WTC11 (cell line): ENCODE results near the gene AK5. TPM values are rescaled to one million over a fixed set of nuclear protein-coding genes. Genes with fewer than 3 reads are reported as not detected.

Experiments
- ATAC-seq: fragments of 200-7000 bp; cut with Tn5 transposase; 2 replicates; pipeline ENCODE4 v1.10.0; 2021; ENCODE audit warnings: mild to moderate bottlenecking, moderate library complexity
- CTCF ChIA-PET: fragments of 300-600 bp; sonication (Branson Sonifier 250); formaldehyde crosslinking; loops from one replicate; lab custom pipeline; 2021; ENCODE audit warnings: antibody characterized with exemption; lab: Charles Lee
- POLR2A ChIA-PET: fragments of 350-600 bp; sonication (Branson Sonifier 250); formaldehyde crosslinking; loops from one replicate; lab custom pipeline; 2021; ENCODE audit warnings: antibody characterized with exemption; lab: Charles Lee
- DNase-seq: peaks from one replicate; pipeline ENCODE4 v3.0.0; 2021; ENCODE audit warnings: low spot score
- H3K27ac Mint-ChIP-seq: 2 replicates; pipeline ENCODE4 v1.8.0; 2021; ENCODE audit warnings: mixed read lengths
- H3K27me3 Mint-ChIP-seq: 2 replicates; pipeline ENCODE4 v1.8.0; 2021; ENCODE audit warnings: low read depth, mild to moderate bottlenecking, moderate library complexity, mixed read lengths
- H3K36me3 Mint-ChIP-seq: 2 replicates; pipeline ENCODE4 v1.8.0; 2021; ENCODE audit warnings: mixed read lengths
- H3K4me1 Mint-ChIP-seq: 2 replicates; pipeline ENCODE4 v1.8.0; 2022; ENCODE audit warnings: mixed read lengths
- H3K4me3 Mint-ChIP-seq: 2 replicates; pipeline ENCODE4 v1.8.0; 2021; ENCODE audit warnings: mild to moderate bottlenecking, moderate library complexity, mixed read lengths
- H3K9me3 Mint-ChIP-seq: 2 replicates; pipeline ENCODE4 v1.8.0; 2021; ENCODE audit warnings: mixed read lengths
- ELF4 ChIP-seq: sonication (generic); formaldehyde crosslinking; IDR thresholded peaks from 2 replicates; pipeline ENCODE4 v1.8.1; 2022; ENCODE audit warnings: low read depth, mild to moderate bottlenecking, moderate library complexity, missing genetic modification reagents
- EMX1 ChIP-seq: fragments of 250-450 bp; sonication (Bioruptor Pico); IDR thresholded peaks from 2 replicates; pipeline ENCODE4 v1.8.0; 2021; ENCODE audit warnings: mild to moderate bottlenecking
- FOXK1 ChIP-seq: sonication (generic); formaldehyde crosslinking; IDR thresholded peaks from 2 replicates; pipeline ENCODE4 v1.8.0; 2022; ENCODE audit warnings: mild to moderate bottlenecking, moderate library complexity, missing genetic modification reagents
- JAZF1 ChIP-seq: fragments of 250-450 bp; sonication (Bioruptor Pico); IDR thresholded peaks from 2 replicates; pipeline ENCODE4 v1.9.0; 2021; ENCODE audit warnings: moderate library complexity, mild to moderate bottlenecking, inconsistent platforms
- KAT7 ChIP-seq: sonication (generic); formaldehyde crosslinking; IDR thresholded peaks from 2 replicates; pipeline ENCODE4 v1.8.1; 2023; ENCODE audit warnings: missing genetic modification reagents, mild to moderate bottlenecking, borderline replicate concordance
- NFYB ChIP-seq: sonication (generic); formaldehyde crosslinking; conservative IDR thresholded peaks from 2 replicates; pipeline ENCODE4 v1.8.0; 2022; ENCODE audit warnings: low read depth, missing genetic modification reagents
- NR1H2 ChIP-seq: sonication (generic); formaldehyde crosslinking; IDR thresholded peaks from 2 replicates; pipeline ENCODE4 v1.9.0; 2021; ENCODE audit warnings: mild to moderate bottlenecking, moderate library complexity, missing genetic modification reagents
- PRRX2 ChIP-seq: fragments of 250-450 bp; sonication (Bioruptor Pico); IDR thresholded peaks from 2 replicates; pipeline ENCODE4 v1.8.0; 2021; ENCODE audit warnings: mild to moderate bottlenecking
- TCF7 ChIP-seq: sonication (generic); formaldehyde crosslinking; IDR thresholded peaks from 2 replicates; pipeline ENCODE4 v1.8.0; 2022; ENCODE audit warnings: mild to moderate bottlenecking, low read depth, missing genetic modification reagents, moderate library complexity
- TEAD1 ChIP-seq: sonication (generic); formaldehyde crosslinking; IDR thresholded peaks from 2 replicates; pipeline ENCODE4 v1.8.0; 2022; ENCODE audit warnings: mild to moderate bottlenecking, missing genetic modification reagents
- ZNF232 ChIP-seq: sonication (generic); formaldehyde crosslinking; IDR thresholded peaks from 2 replicates; pipeline ENCODE4 v1.8.0; 2022; ENCODE audit warnings: mild to moderate bottlenecking, missing genetic modification reagents
- ZNF416 ChIP-seq: fragments of 250-450 bp; sonication (Bioruptor Pico); IDR thresholded peaks from 2 replicates; pipeline ENCODE4 v1.9.0; 2021; ENCODE audit warnings: mild to moderate bottlenecking, inconsistent platforms
- total RNA-seq: library from RNA; stranded (reverse); gene quantifications from 3 replicates; pipeline ENCODE4 v1.2.3, GENCODE V29; 2021
- TF ChIP-seq, protein P1 (sequence below): fragments of 250-450 bp; sonication (Bioruptor Pico); IDR thresholded peaks from 2 replicates; pipeline ENCODE4 v2.1.2; 2022; ENCODE audit warnings: mild to moderate bottlenecking, moderate library complexity
- TF ChIP-seq, protein P2 (sequence below): fragments of 250-450 bp; sonication (Bioruptor Pico); IDR thresholded peaks from 2 replicates; pipeline ENCODE4 v1.9.0; 2021; ENCODE audit warnings: mild to moderate bottlenecking
- TF ChIP-seq, protein P3 (sequence below): sonication (generic); formaldehyde crosslinking; IDR thresholded peaks from 2 replicates; pipeline ENCODE4 v1.8.1; 2022; ENCODE audit warnings: mild to moderate bottlenecking, missing genetic modification reagents, moderate library complexity, borderline replicate concordance
- TF ChIP-seq, protein P4 (sequence below): fragments of 250-450 bp; sonication (Bioruptor Pico); IDR thresholded peaks from 2 replicates; pipeline ENCODE4 v1.9.0; 2021; ENCODE audit warnings: mild to moderate bottlenecking, borderline replicate concordance
- TF ChIP-seq, protein P5 (sequence below): sonication (generic); formaldehyde crosslinking; IDR thresholded peaks from 2 replicates; pipeline ENCODE4 v1.8.1; 2022; ENCODE audit warnings: low read depth, missing genetic modification reagents, borderline replicate concordance
- TF ChIP-seq, protein P6 (sequence below): sonication (generic); formaldehyde crosslinking; IDR thresholded peaks from 2 replicates; pipeline ENCODE4 v1.8.1; 2022; ENCODE audit warnings: mild to moderate bottlenecking, moderate library complexity, missing genetic modification reagents
- TF ChIP-seq, protein P7 (sequence below): sonication (generic); formaldehyde crosslinking; conservative IDR thresholded peaks from 2 replicates; pipeline ENCODE4 v1.8.1; 2023; ENCODE audit warnings: mild to moderate bottlenecking, low read depth, missing genetic modification reagents, moderate library complexity

Gene AK5
- total RNA-seq, 1 experiment from 2014 or later = 3.0 TPM

DNA sequence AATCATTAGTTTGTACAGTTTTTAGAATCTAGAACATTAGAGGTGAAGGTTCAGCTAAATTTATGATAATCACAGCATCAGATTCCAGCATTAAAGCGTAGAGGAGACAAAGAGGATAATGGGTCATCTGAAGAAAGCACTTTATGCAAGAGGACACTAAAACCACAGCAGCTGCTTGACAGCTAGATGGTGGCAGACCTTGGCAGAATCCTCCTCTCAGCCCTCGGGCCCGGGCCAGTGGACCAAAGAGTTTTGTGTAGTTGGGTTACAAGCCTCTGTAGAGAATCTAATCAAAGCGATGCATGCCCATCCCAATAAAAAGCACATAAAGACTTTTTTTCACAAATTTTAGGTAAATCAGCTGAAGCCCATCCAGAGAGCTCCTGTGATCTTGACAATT is 59.4 kb downstream of the AK5 start (continued):
- TF ChIP-seq, protein P1, sequence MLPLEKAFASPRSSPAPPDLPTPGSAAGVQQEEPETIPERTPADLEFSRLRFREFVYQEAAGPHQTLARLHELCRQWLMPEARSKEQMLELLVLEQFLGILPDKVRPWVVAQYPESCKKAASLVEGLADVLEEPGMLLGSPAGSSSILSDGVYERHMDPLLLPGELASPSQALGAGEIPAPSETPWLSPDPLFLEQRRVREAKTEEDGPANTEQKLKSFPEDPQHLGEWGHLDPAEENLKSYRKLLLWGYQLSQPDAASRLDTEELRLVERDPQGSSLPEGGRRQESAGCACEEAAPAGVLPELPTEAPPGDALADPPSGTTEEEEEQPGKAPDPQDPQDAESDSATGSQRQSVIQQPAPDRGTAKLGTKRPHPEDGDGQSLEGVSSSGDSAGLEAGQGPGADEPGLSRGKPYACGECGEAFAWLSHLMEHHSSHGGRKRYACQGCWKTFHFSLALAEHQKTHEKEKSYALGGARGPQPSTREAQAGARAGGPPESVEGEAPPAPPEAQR (CRISPR knock-in tag) = no peak
- TF ChIP-seq ZNF232 (CRISPR knock-in tag) = no peak

DNA sequence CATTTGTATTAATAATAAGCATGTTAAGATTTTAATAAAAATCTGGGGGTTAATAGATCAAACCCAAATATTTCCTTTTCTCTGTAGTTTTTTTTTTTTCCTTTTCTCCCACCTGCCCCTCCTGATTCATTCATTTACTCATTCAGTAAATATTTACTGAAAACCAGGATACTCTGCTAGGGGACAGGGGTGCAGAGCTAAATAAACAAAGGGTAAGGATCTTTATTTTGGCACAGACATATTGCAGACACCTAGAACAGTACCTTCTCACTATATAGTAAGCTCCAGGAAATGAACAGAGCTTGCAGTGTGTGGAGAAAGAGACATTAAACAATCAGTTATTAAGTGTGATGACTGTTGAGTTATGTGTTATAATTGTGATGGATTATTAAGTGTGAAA is 60.9 kb downstream of the AK5 start:
- no peak overlapping the region for H3K4me3 Mint-ChIP-seq
- no peak for DNase-seq
- no peaks in the 10 kb centered on the region for H3K36me3 Mint-ChIP-seq
- no peaks in the 10 kb centered on the region for H3K9me3 Mint-ChIP-seq
- no peak for ATAC-seq
- no peak overlapping the region for H3K27ac Mint-ChIP-seq
- TF ChIP-seq NR1H2 (CRISPR knock-in tag) (no peak), EMX1 (CRISPR knock-in tag) (no peak), KAT7 (CRISPR knock-in tag) (no peak), TCF7 (CRISPR knock-in tag) (no peak), FOXK1 (CRISPR knock-in tag) (no peak), ZNF416 (no peak), TEAD1 (CRISPR knock-in tag) (no peak), PRRX2 (CRISPR knock-in tag) (no peak)
- TF ChIP-seq, protein P2, sequence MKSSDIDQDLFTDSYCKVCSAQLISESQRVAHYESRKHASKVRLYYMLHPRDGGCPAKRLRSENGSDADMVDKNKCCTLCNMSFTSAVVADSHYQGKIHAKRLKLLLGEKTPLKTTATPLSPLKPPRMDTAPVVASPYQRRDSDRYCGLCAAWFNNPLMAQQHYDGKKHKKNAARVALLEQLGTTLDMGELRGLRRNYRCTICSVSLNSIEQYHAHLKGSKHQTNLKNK = no peak
- TF ChIP-seq, protein P3, sequence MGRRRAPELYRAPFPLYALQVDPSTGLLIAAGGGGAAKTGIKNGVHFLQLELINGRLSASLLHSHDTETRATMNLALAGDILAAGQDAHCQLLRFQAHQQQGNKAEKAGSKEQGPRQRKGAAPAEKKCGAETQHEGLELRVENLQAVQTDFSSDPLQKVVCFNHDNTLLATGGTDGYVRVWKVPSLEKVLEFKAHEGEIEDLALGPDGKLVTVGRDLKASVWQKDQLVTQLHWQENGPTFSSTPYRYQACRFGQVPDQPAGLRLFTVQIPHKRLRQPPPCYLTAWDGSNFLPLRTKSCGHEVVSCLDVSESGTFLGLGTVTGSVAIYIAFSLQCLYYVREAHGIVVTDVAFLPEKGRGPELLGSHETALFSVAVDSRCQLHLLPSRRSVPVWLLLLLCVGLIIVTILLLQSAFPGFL (CRISPR knock-in tag) = no peak
- TF ChIP-seq, protein P1 (CRISPR knock-in tag) = no peak
- TF ChIP-seq, protein P4, sequence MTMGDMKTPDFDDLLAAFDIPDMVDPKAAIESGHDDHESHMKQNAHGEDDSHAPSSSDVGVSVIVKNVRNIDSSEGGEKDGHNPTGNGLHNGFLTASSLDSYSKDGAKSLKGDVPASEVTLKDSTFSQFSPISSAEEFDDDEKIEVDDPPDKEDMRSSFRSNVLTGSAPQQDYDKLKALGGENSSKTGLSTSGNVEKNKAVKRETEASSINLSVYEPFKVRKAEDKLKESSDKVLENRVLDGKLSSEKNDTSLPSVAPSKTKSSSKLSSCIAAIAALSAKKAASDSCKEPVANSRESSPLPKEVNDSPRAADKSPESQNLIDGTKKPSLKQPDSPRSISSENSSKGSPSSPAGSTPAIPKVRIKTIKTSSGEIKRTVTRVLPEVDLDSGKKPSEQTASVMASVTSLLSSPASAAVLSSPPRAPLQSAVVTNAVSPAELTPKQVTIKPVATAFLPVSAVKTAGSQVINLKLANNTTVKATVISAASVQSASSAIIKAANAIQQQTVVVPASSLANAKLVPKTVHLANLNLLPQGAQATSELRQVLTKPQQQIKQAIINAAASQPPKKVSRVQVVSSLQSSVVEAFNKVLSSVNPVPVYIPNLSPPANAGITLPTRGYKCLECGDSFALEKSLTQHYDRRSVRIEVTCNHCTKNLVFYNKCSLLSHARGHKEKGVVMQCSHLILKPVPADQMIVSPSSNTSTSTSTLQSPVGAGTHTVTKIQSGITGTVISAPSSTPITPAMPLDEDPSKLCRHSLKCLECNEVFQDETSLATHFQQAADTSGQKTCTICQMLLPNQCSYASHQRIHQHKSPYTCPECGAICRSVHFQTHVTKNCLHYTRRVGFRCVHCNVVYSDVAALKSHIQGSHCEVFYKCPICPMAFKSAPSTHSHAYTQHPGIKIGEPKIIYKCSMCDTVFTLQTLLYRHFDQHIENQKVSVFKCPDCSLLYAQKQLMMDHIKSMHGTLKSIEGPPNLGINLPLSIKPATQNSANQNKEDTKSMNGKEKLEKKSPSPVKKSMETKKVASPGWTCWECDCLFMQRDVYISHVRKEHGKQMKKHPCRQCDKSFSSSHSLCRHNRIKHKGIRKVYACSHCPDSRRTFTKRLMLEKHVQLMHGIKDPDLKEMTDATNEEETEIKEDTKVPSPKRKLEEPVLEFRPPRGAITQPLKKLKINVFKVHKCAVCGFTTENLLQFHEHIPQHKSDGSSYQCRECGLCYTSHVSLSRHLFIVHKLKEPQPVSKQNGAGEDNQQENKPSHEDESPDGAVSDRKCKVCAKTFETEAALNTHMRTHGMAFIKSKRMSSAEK (CRISPR knock-in tag) = no peak
- ChIA-PET POLR2A (no interaction called here), CTCF (no interaction called here)
- H3K27me3 Mint-ChIP-seq = no peaks in the 10 kb centered on the region
- peaks cover 5% of the 10 kb centered on the region; the same call in 1 of the 2 replicates for H3K4me1 Mint-ChIP-seq

DNA sequence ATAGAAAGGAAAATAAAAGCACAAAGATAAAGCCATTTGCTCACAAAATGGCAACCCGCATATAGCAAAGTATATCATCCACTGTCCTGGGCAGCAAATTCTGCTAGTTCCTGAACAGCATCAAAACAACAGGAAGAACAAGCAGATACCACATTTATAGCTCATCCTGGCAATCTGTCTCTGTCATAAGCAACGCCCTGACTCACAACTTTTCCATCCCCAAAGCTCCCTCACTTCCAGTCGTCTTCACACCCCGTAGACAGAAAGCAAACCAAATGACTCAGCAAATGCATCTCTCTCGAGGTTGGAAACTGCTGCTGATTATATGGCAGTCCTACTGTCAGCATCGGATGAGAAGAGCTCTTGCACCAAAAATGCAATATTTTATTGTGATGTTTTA is 65.8 kb downstream of the AK5 start:
- Mint-ChIP-seq H3K9me3 (no peaks in the 10 kb centered on the region), H3K36me3 (no peaks in the 10 kb centered on the region), H3K27me3 (no peaks in the 10 kb centered on the region), H3K4me3 (no peak overlapping the region), H3K27ac (no peak overlapping the region), H3K4me1 (peaks cover 3% of the 10 kb centered on the region; the same call in 1 of the 2 replicates)
- no peak for ATAC-seq
- POLR2A ChIA-PET = no interaction called here
- CTCF ChIA-PET = interaction anchor here (0.6 kb wide), 1 partner anchor 385 kb away, joined by 6 read pairs; no protein-coding TSS in a partner anchor
- DNase-seq = no peak
- TF ChIP-seq, protein P5, sequence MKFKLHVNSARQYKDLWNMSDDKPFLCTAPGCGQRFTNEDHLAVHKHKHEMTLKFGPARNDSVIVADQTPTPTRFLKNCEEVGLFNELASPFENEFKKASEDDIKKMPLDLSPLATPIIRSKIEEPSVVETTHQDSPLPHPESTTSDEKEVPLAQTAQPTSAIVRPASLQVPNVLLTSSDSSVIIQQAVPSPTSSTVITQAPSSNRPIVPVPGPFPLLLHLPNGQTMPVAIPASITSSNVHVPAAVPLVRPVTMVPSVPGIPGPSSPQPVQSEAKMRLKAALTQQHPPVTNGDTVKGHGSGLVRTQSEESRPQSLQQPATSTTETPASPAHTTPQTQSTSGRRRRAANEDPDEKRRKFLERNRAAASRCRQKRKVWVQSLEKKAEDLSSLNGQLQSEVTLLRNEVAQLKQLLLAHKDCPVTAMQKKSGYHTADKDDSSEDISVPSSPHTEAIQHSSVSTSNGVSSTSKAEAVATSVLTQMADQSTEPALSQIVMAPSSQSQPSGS (CRISPR knock-in tag) = no peak
- TF ChIP-seq ELF4 (CRISPR knock-in tag) = no peak
- TF ChIP-seq, protein P2 = no peak
- TF ChIP-seq, protein P6, sequence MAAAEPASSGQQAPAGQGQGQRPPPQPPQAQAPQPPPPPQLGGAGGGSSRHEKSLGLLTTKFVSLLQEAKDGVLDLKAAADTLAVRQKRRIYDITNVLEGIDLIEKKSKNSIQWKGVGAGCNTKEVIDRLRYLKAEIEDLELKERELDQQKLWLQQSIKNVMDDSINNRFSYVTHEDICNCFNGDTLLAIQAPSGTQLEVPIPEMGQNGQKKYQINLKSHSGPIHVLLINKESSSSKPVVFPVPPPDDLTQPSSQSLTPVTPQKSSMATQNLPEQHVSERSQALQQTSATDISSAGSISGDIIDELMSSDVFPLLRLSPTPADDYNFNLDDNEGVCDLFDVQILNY (CRISPR knock-in tag) = no peak
- no peak for TF ChIP-seq JAZF1 (CRISPR knock-in tag)
- TF ChIP-seq NFYB (CRISPR knock-in tag) = no peak
- TF ChIP-seq, protein P7, sequence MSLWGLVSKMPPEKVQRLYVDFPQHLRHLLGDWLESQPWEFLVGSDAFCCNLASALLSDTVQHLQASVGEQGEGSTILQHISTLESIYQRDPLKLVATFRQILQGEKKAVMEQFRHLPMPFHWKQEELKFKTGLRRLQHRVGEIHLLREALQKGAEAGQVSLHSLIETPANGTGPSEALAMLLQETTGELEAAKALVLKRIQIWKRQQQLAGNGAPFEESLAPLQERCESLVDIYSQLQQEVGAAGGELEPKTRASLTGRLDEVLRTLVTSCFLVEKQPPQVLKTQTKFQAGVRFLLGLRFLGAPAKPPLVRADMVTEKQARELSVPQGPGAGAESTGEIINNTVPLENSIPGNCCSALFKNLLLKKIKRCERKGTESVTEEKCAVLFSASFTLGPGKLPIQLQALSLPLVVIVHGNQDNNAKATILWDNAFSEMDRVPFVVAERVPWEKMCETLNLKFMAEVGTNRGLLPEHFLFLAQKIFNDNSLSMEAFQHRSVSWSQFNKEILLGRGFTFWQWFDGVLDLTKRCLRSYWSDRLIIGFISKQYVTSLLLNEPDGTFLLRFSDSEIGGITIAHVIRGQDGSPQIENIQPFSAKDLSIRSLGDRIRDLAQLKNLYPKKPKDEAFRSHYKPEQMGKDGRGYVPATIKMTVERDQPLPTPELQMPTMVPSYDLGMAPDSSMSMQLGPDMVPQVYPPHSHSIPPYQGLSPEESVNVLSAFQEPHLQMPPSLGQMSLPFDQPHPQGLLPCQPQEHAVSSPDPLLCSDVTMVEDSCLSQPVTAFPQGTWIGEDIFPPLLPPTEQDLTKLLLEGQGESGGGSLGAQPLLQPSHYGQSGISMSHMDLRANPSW (CRISPR knock-in tag) = no peak
